NCI-H510A treated with DMSO at 0.1 percent for 48 hours (cell line): ENCODE measurements around the gene LARP1.
"Not testable (repeated sequence)": the region's sequence is repeated elsewhere in the genome, so short reads cannot be mapped to it uniquely, and the experiment has no call there.

Experiments used
- DNase-seq: peaks from one replicate; lab custom pipeline; 2025; lab: John Stamatoyannopoulos, UW

Gene LARP1

DNA sequence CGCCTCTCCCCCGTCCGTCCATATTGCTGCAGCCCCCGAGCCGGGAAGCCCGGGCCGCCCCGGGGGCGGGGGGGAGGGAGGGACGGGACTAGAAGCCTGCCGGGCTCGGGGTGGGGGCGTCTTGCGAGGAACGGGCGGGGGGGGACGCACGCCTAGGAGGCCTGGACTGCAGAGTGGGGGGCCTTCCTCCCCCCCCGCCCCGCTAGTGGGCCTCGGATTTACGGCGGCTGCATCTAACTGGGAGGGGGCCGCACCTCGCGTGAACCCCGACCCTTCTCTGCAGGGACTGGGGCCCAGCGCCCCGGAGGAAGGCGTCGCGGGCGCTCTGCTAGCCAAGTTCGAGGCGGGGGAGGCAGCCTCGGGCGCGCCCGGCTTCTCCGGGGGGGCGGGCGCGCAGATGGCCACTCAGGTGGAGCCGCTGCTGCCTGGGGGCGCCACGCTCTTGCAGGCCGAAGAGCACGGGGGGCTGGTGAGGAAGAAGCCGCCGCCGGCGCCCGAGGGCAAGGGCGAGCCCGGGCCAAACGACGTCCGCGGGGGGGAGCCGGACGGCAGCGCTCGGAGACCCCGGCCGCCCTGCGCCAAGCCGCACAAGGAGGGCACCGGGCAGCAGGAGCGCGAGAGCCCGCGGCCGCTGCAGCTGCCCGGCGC is at the start of gene LARP1:
Gene LARP1, plus strand, starts transcription at position 17 of the 648 bp plus-strand sequence. Its CDS starts 381 bp downstream, at position 398.
- DNase-seq, result no peak

DNA sequence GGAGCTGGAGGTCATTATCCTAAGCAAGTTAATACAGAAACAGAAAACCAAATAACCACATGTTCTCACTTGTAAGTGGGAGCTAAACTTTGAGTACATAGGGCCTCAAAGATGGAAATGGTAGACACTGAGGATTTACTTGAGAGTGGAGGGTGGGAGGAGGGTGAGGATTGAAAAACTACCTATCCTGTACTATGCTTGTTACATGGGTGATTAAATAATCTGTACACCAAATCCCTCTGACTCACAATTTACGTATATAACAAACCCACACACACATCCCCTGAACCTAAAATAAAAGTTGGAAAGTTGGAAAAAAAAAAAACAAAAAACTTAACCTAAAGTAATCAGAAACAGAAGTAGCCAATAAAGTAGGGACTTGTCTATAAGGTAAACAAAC is 48.8 kb upstream of the LARP1 start:
- DNase-seq, result no peak

DNA sequence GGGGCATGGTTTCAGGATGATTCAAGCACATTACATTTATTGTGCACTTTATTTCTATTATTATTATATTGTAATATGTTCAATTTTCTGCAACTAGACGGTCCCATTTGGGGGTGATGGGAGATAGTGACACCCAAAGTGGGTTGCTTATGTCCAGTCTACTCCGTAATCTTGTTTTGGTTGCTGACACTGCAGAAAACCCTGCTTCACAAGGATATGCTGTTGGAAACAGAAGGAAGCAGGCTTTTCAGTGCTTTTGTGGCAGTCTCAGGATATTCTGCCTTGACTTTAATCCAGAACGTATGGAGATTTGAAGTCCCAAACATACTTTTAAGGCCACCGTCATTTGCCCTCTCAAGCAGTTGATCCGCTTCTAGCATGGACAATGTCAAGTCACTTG is 47.5 kb upstream of the LARP1 start:
- DNase-seq, result no peak

DNA sequence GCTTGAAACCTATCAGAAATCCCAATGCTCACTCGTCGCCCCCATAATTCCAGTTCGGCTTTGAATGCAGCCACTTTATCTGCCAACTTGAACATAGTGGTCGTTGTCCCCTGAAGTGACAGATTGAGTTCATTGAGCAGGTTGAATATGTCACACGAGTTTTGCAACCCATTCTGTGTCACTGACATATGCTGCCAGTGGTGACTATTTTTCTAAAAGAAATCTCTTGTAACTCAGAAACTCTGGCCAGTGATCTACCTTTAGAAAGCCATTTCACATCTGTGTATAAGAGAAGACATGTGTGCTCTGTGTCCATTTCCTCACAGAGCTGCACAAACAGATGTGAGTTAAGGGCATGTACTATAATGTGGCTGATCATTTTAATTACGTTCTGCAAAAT is 47.0 kb upstream of the LARP1 start:
- DNase-seq, result no peak

DNA sequence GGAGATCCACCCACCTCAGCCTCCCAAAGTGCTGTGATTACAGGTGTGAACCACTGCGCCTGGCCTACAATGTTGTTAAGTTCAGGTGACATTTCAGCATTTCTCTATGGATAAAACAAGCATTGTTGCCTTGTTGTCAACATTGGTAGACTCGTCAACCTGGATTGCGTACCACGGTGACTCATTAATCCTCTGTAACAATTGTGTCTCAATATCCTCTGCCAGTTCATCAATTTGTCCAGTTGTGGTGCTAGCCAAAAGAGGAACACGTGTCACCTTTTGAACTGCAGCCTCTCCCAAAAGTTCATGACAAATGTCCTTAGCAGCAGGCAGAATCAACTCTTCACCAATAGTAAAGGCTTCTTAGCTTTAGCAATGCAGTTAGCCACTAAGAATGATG is 46.3 kb upstream of the LARP1 start:
- no peak for DNase-seq

DNA sequence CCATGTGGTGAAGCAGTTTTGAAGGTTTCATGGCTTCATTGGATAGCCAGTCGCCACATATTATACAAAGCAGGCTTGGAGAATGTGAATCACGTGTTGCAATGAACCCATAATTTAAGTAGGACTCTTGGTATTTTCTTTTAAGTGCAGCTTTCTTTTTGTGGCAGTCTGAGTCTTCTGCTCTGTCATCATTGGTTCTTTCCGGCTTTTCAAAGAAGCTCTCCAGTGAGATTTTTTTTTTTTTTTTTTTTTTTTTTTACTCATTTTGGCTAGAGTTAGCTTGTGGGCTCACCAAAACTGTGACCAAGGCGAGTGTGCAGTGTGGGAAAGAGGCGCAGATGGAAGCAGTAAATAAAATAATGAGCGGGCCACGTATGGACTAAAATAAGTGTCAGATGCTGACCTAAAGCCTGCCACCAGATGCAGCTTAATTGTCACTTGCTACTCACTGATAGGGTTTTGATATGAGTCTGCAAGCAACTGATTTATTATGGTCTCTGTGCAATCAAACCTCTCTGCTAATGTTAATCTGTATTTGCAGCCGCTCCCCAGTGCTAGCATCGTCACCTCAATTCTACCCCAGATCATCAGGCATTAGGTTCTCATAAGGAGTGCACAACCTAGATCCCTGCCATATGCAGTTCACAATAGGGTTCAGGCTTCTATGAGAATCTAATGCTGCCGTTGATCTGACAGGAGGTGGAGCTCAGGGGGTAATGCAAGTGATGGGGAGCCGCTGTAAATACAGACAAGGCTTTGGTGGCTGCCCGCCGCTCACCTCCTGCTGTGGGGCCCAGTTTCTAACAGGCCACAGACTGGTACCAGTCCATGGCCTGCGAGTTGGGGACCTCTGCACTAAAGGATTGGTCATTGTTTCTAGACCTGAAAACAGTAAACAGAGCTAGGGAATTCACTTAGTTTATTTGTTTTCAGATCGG is 45.5 kb upstream of the LARP1 start:
- DNase-seq, result no peak

DNA sequence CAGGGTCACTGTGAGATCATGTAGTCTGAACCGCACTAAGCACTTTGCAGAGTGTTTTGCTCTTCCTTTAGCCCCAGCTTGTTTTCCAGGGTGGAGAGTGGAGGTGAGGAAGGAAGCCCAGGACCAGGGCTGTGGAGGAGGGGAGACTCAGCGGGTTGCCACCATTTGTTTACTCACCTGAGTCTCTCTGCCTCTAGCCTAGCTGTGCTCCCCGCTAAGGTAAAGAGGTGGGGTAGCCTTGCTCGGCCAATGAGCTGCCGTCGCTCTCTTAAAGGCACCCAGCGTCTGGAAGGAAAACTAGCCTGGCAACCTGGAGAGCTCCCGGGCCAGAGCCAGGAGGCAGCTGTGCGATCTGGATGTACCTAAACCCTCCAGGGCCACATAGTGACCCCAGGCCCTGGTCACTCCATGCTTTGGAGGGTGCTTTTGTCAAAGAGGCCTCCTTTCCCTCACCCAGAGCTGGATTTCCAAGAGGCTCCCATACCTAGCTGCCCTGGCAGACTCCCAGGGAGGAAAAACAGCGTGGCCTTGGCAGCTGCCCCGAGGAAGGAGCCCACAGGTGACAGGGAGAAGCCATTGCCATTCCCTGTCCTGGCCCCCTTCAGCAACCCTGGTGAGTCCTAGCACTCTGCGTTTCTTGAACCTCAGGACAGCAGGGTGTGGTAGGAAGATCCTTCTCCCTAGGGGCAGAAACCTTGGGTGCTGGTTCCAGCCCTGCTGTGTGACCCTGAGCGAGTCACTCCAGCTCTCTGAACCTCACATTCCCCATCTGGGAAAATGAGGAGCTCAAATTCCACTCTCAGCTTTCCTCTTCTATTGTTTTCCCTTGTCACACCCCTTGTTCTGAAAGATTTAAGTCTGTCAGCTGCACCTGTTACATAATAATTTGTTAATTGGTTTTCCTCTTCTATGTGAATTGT is 42.4 kb upstream of the LARP1 start:
- peak; percentile 87 for DNase-seq

DNA sequence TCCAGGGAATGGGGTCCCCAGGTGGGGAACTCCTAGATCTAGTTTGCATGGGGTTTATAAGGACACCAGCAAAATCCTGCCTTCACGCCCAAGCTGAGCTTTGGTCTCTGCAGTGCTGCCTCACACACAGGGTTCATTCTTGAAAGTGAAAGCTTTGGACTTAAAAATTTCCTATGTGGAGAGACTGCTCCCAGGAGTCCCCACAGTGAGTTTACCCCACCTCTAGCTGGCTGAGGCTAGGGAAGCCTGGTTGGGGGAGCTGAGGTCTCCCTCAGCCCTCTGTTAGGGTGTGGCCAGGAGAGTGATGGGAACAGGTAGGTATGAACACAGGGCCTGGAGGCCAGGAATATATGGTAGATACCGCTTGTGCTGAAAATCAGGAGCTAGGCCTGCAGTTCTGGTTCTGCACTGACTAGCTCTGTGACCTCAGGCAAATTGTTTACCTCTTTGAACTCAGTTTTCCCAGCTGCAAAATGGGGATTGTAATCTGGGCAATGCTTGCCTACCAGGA is 41.5 kb upstream of the LARP1 start:
- DNase-seq, result no peak

DNA sequence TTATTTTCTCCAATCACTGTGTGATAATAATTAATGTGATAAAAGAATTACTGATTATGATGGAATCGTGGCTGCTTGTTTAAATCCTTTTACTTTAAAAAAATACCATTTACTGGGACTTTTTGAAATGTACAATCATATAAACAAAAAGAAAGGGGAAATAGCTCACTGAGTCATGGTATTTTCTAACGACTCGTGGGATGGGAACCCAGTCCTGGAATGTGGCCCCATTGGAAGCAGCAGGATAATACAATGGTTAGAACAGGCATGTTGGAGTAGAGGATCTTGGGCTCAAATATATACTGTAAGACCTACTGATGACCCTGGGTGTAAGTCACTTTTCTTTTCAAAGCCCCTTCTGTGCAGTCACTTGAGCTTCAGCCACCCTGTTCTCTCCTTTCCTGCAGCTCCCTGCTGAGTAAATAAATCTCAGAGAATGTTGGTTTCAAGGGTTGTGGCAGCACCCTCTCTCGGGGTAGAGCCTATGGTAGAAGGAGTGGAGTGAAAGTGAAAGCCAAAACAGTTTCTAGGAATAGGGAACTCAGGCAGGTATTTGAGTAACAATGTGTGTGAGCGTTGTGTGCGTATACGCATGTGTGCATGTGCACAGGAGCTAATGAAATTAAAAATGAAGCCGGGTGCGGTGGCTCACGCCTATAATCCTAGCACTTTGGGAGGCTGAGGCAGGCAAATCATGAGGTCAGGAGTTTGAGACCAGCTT is 40.8 kb upstream of the LARP1 start:
- peak; percentile 12 for DNase-seq

DNA sequence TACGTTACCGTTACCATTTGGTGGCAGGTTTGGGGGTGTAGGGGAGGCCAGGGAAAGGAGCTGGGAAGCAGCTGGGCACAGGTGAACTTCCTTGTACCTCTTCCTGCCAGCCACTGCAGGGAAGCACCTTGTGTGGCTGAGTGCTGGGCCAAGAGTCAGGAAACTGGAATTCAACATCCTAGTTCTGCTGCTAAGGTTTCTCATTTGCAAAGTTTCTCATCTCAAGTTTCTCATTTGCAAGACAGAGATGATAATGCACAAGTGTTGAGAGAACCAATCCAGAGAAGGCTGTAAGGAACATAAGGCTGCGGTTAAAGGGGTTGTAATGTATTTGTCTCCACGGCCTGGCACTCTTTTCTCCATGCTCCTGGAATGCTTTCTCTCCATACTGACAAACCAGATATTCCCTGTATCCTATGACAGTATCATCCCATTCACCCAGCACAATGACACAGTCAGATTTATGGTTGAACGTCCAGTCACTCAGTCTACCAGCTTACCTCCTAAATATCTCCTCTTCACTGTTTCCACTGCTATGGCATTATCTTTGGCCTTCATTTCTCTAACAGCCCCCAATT is 33.6 kb upstream of the LARP1 start:
- no peak for DNase-seq

DNA sequence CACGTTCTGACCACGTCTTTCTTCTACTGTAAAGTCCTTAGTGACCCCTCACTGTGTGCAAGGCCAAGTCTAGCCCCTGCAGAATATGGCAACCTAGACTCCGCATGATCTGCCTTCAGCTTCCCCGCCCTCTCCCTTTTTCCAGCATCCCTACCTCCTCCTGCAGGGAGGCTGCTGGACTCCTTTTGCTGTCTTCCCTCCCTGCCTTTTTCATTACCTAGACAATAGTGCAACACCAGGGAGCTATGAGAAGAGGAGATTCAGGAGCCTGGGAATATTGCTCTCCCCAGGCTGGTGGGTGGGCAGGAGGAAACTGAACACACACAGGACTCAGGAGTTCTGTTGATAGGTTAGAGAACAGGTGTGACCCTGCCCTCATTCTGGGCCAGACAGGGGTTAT is 33.1 kb upstream of the LARP1 start:
- no peak for DNase-seq

DNA sequence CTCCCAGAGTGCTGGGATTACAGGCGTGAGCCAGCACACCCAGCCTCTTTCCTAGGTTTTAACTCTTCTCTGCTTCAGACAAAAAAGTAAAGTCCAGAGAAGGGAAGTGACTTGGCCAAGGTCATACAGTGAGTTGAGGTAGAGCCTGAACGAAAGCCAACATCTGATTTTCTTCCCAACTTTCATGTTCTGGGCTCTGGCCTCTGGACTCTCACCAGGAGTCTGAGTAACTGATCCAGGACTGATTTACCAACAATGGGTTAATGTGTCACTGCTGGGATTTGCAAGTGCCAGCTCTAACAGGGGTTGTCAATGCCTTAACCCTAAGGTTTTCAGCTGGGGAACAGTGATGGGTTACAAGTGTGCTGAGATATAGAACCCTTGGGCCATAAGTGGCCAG is 32.2 kb upstream of the LARP1 start:
- DNase-seq, result no peak

DNA sequence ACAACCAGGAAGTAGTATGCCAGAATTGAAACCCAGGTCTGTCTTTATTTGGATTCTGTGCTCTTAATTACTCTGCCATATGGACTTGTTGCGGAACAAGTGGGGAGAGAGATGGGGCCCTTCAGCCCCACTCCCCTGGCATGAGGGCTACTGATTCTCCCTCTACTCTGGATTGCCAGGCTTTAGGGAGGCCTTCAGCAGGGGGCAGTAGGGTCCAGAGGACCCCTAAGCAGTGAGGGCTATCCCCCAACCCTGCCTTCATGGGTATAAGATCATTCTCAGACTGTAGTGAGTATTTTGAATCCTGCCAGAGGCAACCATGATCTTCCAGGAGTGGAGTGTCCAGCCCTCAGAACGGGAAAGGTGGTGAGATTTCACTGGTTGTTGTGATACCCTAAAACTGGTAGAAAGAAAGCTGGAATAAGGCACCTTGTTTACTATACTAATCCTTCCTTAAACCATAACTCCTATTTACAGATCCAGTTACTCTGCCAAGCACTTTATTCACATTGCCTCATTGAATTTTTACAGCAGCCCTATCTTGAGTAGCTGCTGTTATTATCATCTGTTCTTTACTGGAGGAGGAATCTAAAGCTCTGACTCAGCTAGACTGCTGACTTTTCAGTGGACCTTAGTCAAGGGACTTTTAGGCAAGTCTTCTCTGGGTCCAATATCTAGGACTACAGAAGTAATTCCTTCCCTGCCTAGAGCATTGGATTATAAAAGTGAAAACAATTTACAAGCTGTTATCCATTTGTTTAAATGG is 31.3 kb upstream of the LARP1 start:
- no peak for DNase-seq

DNA sequence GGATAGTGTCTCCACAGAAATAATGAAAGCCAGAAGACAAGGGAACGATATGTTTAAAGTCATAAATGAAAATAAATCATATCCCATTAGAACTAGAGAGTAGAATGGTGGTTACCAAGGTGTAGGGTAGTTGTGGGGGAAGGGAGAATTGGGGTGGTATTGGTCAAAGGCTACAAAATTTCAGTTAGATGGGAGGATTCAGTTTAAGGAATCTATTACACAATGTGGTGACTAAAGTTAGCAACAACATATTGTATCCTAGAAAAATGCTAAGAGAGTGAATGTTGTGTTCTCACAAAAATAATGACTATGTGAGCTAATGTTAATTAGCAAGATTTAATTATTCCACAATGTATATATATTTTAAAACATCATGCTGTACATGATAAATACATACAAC is 27.8 kb upstream of the LARP1 start:
- no peak for DNase-seq

DNA sequence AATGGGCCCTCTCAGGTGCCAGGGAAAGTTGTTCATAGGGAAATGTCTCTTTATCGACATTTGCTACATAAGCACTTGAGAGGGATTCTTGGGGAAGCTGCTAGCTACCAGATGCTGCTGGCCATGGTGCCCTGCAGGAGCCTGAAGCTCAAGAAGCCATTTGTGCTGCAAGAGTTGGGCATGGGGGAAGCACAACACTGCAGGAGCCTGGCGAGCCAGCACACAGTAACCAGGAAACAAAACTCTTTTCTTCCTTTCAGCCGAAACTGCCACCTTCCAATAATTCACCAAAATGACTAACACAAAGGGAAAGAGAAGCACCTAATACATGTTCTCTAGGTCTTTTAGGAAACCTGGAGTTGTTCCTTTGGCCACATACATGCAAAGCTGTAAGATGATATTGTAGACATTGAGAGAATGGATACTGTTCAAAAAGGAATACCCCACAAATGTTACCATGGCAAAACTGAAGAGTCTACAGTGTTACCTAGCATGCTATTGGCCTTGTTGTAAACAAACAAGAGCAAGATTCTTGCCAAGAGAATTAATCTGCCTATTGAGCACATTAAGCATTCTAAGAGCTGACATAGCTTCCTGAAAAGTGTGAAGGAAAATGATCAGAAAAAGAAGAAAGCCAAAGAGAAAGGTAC is 26.1 kb upstream of the LARP1 start:
- DNase-seq, result no peak

DNA sequence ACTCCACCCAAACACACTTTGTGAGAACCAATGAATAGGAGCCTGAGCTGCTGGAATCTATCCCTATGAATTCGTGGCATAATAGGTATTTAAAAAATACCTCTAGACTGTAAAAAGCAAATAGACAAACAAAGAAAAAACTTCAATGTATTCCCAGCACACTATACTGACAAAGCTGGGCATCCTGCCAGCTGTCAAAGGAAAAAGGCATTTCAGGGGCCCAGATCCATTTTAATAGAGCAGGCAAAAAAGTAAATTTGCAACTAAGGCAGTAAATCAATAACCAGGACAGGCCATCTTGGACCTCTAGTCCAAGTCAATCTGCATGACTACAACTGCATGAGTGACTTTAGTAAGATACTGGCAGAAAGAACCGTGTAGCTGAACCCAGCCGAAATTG is 25.6 kb upstream of the LARP1 start:
- DNase-seq, result no peak

DNA sequence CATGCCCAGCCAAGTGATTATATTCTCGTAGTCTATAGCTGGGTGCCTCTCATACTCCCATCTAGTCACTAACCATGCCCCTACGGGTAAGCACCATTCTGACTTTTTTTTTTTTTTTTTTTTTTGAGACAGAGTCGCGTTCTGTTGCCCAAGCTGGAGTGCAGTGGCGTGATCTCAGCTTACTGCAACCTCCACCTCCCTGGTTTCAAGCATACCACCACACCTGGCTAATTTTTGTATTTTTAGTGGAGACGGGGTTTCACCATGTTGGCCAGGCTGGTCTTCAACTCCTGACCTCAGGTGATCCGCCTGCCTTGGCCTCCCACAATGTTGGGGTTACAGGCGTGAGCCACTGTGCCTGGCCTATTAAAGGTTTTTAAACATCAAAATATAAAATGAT is 24.4 kb upstream of the LARP1 start:
- DNase-seq, result not testable (repeated sequence)

DNA sequence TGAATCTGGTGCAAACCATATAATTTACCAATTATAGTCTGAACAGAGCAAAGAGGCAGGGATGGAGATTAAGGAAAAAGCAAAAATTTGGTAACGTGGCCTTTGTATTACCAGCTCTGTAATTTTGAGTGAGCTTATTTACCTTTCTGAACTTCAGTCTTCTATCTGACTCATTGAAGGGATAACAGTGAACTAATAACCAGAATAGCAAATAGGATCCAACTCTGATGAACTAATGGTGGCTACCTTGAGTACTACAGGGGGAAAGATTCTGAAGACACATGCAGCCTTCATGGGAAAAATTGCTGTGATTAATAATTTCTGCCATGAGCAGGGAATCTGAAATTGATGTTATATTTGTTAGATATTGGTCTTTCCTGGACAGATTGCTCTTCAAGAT is 23.0 kb upstream of the LARP1 start:
- DNase-seq, result no peak

DNA sequence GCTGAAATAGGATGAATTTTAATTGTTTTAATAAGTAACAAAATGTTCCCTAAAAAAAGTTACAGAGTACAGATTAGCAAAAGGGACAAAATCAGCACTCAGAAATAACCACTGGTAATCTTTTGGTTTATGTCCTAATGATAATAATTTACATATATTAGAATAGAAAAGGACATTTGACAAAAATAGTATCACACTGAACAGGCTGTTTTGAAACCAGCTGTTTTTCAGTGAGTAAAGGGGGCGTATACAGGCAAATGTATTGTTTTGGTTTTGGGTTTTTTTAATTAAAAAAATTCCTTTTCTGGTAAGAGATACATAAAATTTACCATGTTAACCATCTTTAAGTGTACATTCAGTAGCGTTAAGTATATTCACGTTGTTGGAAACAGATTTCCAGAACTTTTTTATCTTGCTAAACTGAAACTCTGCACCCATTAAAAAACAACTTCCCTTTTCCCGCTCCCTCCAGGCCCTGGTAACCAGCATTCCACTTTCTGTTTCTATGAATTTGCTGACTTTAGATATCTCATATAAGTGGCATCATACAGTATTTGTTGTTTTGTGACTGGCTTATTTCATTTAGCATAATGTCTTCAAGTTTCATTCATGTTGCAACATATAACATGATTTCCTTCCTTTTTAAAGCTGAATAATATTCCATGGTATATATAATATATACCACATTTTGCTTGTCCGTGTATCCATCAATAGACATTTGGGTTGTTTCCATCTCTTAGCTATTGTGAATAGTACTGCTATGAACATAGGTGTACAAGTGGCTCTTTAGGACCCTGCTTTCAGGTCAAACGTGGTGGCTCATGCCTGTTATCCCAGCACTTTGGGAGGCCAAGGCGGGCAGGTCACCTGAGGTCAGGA is 20.6 kb upstream of the LARP1 start:
- no peak for DNase-seq
